A549 (cell line): ENCODE data around the gene RPS6KA2. TPM values are rescaled to one million over a fixed set of nuclear protein-coding genes. Genes with fewer than 3 reads are reported as not detected.

Source experiments
- ATAC-seq, 2 experiments: fragments of 200-7000 bp in 1 of 2; fragments of >200 bp in 1 of 2; cut with Nextera tagmentation in 1 of 2; cut with Tn5 transposase in 1 of 2; 3 replicates each; pipeline versions ENCODE4 v1.8.0 to v1.9.1; 2018 to 2020; ENCODE audit warnings: mild to moderate bottlenecking in 1 of 2, moderate library complexity in 1 of 2
- CTCF ChIA-PET: fragments of 300-600 bp; sonication (Branson Sonifier 250); formaldehyde crosslinking; extraction: SDS; loops from one replicate; lab custom pipeline; 2021; ENCODE audit warnings: antibody characterized with exemption, inconsistent platforms; lab: Yijun Ruan, JAX
- POLR2A ChIA-PET: fragments of 350-600 bp; formaldehyde crosslinking; extraction: SDS; loops from one replicate; lab custom pipeline; 2021; ENCODE audit warnings: antibody characterized with exemption, inconsistent platforms; lab: Yijun Ruan, JAX
- DNase-seq, 2 experiments: peaks; one replicate each; pipeline versions ENCODE4 v3.0.0 to v3.0.0-alpha.2; 2011 to 2016; ENCODE audit warnings: low read depth in 1 of 2, low spot score in 1 of 2
- FAIRE-seq: peaks from 2 replicates; lab custom pipeline; 2011; peaks lifted over from hg19 to GRCh38; lab: Jason Lieb, UNC
- H3K27ac ChIP-seq, 2 experiments: fragments of >200 bp; sonication (Bioruptor Twin); formaldehyde crosslinking; 3 replicates each; pipeline ENCODE4 v1.5.1; 2016 to 2017
- H3K4me1 ChIP-seq: fragments of >200 bp; sonication (Bioruptor Twin); formaldehyde crosslinking; 3 replicates; pipeline ENCODE4 v1.6.1; 2016
- H3K4me2 ChIP-seq: fragments of >200 bp; sonication (Bioruptor Twin); formaldehyde crosslinking; 3 replicates; pipeline ENCODE4 v1.6.1; 2016
- H3K4me3 ChIP-seq: fragments of >200 bp; sonication (Bioruptor Twin); formaldehyde crosslinking; 3 replicates; pipeline ENCODE4 v1.5.1; 2016
- H3K9me3 ChIP-seq: fragments of >200 bp; sonication (Bioruptor Twin); formaldehyde crosslinking; 3 replicates; pipeline ENCODE4 v1.6.1; 2016
- BHLHE40 ChIP-seq: IDR thresholded peaks from 2 replicates; pipeline ENCODE4 v1.6.1; 2012; ENCODE audit warnings: low read depth, low read length, inconsistent platforms
- CEBPB ChIP-seq, 2 experiments: fragments of >200 bp in 1 of 2; sonication (Bioruptor Twin) in 1 of 2; formaldehyde crosslinking in 1 of 2; IDR thresholded peaks; 2 replicates each; pipeline ENCODE4 v1.6.1; 2012 to 2016
- EHF ChIP-seq: fragments of 250-450 bp; sonication (Bioruptor Pico); IDR thresholded peaks from 2 replicates; pipeline ENCODE4 v1.5.0; 2020; ENCODE audit warnings: mild to moderate bottlenecking
- EHMT2 ChIP-seq: fragments of 200-600 bp; sonication (generic); IDR thresholded peaks from 2 replicates; pipeline ENCODE4 v1.6.1; 2016; ENCODE audit warnings: antibody characterized with exemption, low read depth, mild to moderate bottlenecking, moderate library complexity
- FOSB ChIP-seq: fragments of 250-450 bp; sonication (Bioruptor Pico); IDR thresholded peaks from 2 replicates; pipeline ENCODE4 v1.5.0; 2020; ENCODE audit warnings: mild to moderate bottlenecking, moderate library complexity
- KDM1A ChIP-seq: fragments of 200-600 bp; sonication (generic); IDR thresholded peaks from 2 replicates; pipeline ENCODE4 v1.6.1; 2016; ENCODE audit warnings: low read depth, mild to moderate bottlenecking
- KDM5A ChIP-seq: fragments of 200-600 bp; sonication (generic); IDR thresholded peaks from 2 replicates; pipeline ENCODE4 v1.6.1; 2016; ENCODE audit warnings: antibody characterized with exemption, mild to moderate bottlenecking
- MAX ChIP-seq: IDR thresholded peaks from 2 replicates; pipeline ENCODE4 v1.6.1; 2012
- MYC ChIP-seq: IDR thresholded peaks from 2 replicates; pipeline ENCODE4 v1.6.1; 2012; ENCODE audit warnings: mild to moderate bottlenecking, inconsistent platforms, low read length, improper control_type of control experiment, borderline replicate concordance
- POLR2AphosphoS2 ChIP-seq: conservative IDR thresholded peaks from 2 replicates; pipeline ENCODE4 v1.6.1; 2012; ENCODE audit warnings: low read length, improper control_type of control experiment, inconsistent platforms
- RAD21 ChIP-seq, 2 experiments: fragments of >200 bp in 1 of 2; sonication (Bioruptor Twin) in 1 of 2; formaldehyde crosslinking in 1 of 2; IDR thresholded peaks in 1 of 2; conservative IDR thresholded peaks in 1 of 2; 2 replicates in 1 of 2; 3 replicates in 1 of 2; pipeline ENCODE4 v1.6.1; 2012 to 2018; ENCODE audit warnings: inconsistent platforms in 1 of 2
- USF2 ChIP-seq: fragments of 450-650 bp; IDR thresholded peaks from 2 replicates; pipeline ENCODE4 v1.6.1; 2014; ENCODE audit warnings: antibody characterized with exemption
- ZC3H11A ChIP-seq: fragments of 450-650 bp; IDR thresholded peaks from 2 replicates; pipeline ENCODE4 v1.6.1; 2014; ENCODE audit warnings: antibody characterized with exemption, mild to moderate bottlenecking
- ZFP36 ChIP-seq: fragments of 450-650 bp; IDR thresholded peaks from 2 replicates; pipeline ENCODE4 v1.6.1; 2014; ENCODE audit warnings: borderline replicate concordance; ENCODE audit not compliant: partially characterized antibody
- ZNF302 ChIP-seq: fragments of 250-450 bp; sonication (Bioruptor Pico); IDR thresholded peaks from 2 replicates; pipeline ENCODE4 v1.9.0; 2021; ENCODE audit warnings: inconsistent platforms, mild to moderate bottlenecking, moderate library complexity
- ZSCAN20 ChIP-seq: fragments of 250-450 bp; sonication (Bioruptor Pico); IDR thresholded peaks from 2 replicates; pipeline ENCODE4 v1.8.0; 2022; ENCODE audit warnings: mild to moderate bottlenecking, moderate library complexity
- WGBS: methylation state at CpG from one replicate; pipeline ENCODE4 v1.1.6; 2017; ENCODE audit errors: missing lambda C conversion rate; 5-methylcytosine and 5-hydroxymethylcytosine counted together
- polyA plus RNA-seq, 4 experiments: library from polyadenylated mRNA; depleted of rRNA in 3 of 4; stranded (reverse); fragments of >200 nt; fragmentation: RNase III in 1 of 4; extraction: RNeasy Plus Mini Kit Qiagen cat#74134 plus additional on column Dnase treatment in 1 of 4; gene quantifications; 2 replicates in 3 of 4; 3 replicates in 1 of 4; pipeline ENCODE4 v1.2.3, GENCODE V29; 2011 to 2017
- TF ChIP-seq, protein P1 (sequence below): fragments of 250-450 bp; sonication (Bioruptor Pico); IDR thresholded peaks from 2 replicates; pipeline ENCODE4 v1.5.0; 2020; ENCODE audit warnings: low read depth, mild to moderate bottlenecking, moderate library complexity
- TF ChIP-seq, protein P2 (sequence below): IDR thresholded peaks from 2 replicates; pipeline ENCODE4 v1.6.1; 2012; ENCODE audit warnings: low read depth, borderline replicate concordance

RPS6KA2 gene
- polyA plus RNA-seq, 2 of the 4 experiments (the other 2 are of a cell fraction) = 0.19 TPM; not detected in 1

- TF ChIP-seq FOSB (no peak), ZFP36 (no peak), KDM1A (no peak), USF2 (no peak), ZNF302 (CRISPR knock-in tag) (no peak), EHF (CRISPR knock-in tag) (no peak)
- TF ChIP-seq, protein P1, sequence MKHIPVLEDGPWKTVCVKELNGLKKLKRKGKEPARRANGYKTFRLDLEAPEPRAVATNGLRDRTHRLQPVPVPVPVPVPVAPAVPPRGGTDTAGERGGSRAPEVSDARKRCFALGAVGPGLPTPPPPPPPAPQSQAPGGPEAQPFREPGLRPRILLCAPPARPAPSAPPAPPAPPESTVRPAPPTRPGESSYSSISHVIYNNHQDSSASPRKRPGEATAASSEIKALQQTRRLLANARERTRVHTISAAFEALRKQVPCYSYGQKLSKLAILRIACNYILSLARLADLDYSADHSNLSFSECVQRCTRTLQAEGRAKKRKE (CRISPR knock-in tag) = no peak
- ChIA-PET CTCF (interaction anchor here (1.0 kb wide), 1 partner anchor 22 kb away, joined by 3 read pairs; no protein-coding TSS in a partner anchor), POLR2A (no interaction called here)
- Histone ChIP-seq H3K27ac (no peak overlapping the region), H3K4me1 (no peaks in the 10 kb centered on the region), H3K4me2 (no peak overlapping the region), H3K4me3 (no peak overlapping the region), H3K9me3 (no peaks in the 10 kb centered on the region)
- DNase-seq = no peak
- FAIRE-seq = no peak
- 43% methylated on average over 12 of the region's 12 CpGs for WGBS
- ATAC-seq = no peak
Measured at GRCh38 chr6:166650824-166651807, 24.1 kb upstream of the RPS6KA2 start.

DNA sequence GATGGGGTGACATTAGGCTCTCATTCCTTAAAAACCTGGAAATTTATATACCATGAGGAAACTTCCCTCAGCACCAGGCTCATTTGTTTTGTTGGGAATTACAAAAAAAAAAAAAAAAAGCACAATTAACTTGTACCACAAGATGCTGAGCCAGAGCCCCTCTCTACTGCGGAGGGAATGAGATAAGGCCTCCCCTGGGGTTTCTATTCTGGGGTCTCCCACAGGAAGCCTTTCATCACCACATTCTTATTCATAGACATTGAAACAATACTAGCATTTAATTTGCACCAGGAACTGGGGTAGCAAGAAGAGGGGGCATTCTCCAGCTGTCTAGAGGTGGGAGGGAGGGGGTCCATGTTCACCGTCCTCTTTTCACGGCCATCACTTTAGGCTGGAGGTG, 23.0 kb upstream of the RPS6KA2 start:
- DNase-seq (no peak), ATAC-seq (no peak), FAIRE-seq (no peak)
- Histone ChIP-seq H3K4me2 (no peak overlapping the region), H3K9me3 (no peaks in the 10 kb centered on the region), H3K4me1 (no peaks in the 10 kb centered on the region), H3K4me3 (no peak overlapping the region), H3K27ac (no peak overlapping the region)
- 51% methylated on average over 3 of the region's 3 CpGs for WGBS
- no peak for TF ChIP-seq KDM5A
- no peak for TF ChIP-seq POLR2AphosphoS2
- no peak for TF ChIP-seq BHLHE40
- TF ChIP-seq CEBPB (IDR thresholded peaks at IDR 0.05) = no peak
- TF ChIP-seq ZSCAN20 (CRISPR knock-in tag) = no peak
- no peak for TF ChIP-seq RAD21 (conservative IDR thresholded peaks at IDR 0.05 in 1 of 2, IDR thresholded peaks at IDR 0.05 in 1 of 2)
- no peak for TF ChIP-seq EHMT2
- ChIA-PET POLR2A (no interaction called here), CTCF (interaction anchor here (0.6 kb wide), 1 partner anchor 46 kb away, joined by 6 read pairs; no protein-coding TSS in a partner anchor)

- CTCF ChIA-PET = no interaction called here
- FAIRE-seq (no peak), ATAC-seq (no peak), DNase-seq (no peak)
- 64% methylated on average over 9 of the region's 9 CpGs for WGBS
- POLR2A ChIA-PET = no interaction called here
- no peaks in the 10 kb centered on the region for H3K9me3 ChIP-seq
- H3K4me2 ChIP-seq = no peak overlapping the region
- H3K4me3 ChIP-seq = no peak overlapping the region
- H3K27ac ChIP-seq = no peak overlapping the region
- H3K4me1 ChIP-seq = no peaks in the 10 kb centered on the region
- TF ChIP-seq MAX (no peak), ZC3H11A (no peak), MYC (no peak), USF2 (no peak)
- TF ChIP-seq, protein P2, sequence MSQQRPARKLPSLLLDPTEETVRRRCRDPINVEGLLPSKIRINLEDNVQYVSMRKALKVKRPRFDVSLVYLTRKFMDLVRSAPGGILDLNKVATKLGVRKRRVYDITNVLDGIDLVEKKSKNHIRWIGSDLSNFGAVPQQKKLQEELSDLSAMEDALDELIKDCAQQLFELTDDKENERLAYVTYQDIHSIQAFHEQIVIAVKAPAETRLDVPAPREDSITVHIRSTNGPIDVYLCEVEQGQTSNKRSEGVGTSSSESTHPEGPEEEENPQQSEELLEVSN = no peak
Measured at GRCh38 chr6:166648846-166649245, 21.8 kb upstream of the RPS6KA2 start.
